Activated CD8-positive, alpha-beta T cell treated with anti-CD3 and anti-CD28 coated beads for 36 hours (primary cell): ENCODE measurements around the gene KDM3B. TPM values are rescaled to one million over a fixed set of nuclear protein-coding genes. Genes with fewer than 3 reads are reported as not detected.

Experiments used
- ATAC-seq: fragments of 200-7000 bp; cut with Tn5 transposase; one replicate; pipeline ENCODE4 v1.10.0; 2021; ENCODE audit warnings: mild to moderate bottlenecking, moderate library complexity
- CTCF ChIA-PET: fragments of 350-600 bp; sonication (Branson Sonifier 250); formaldehyde crosslinking; loops from one replicate; lab custom pipeline; 2021; ENCODE audit warnings: antibody characterized with exemption; lab: Charles Lee
- POLR2A ChIA-PET: fragments of 350-600 bp; sonication (Branson Sonifier 250); formaldehyde crosslinking; loops from one replicate; lab custom pipeline; 2021; ENCODE audit warnings: antibody characterized with exemption; lab: Charles Lee
- DNase-seq: peaks from one replicate; pipeline ENCODE4 v3.0.0-alpha.2; 2020
- H3K27ac Mint-ChIP-seq: one replicate; pipeline ENCODE4 v1.8.0; 2021; ENCODE audit warnings: mild to moderate bottlenecking, mixed read lengths
- H3K27me3 Mint-ChIP-seq: one replicate; pipeline ENCODE4 v1.8.0; 2021; ENCODE audit warnings: mixed read lengths
- H3K36me3 Mint-ChIP-seq: one replicate; pipeline ENCODE4 v1.8.0; 2021; ENCODE audit warnings: low read depth, mixed read lengths
- H3K4me1 Mint-ChIP-seq: one replicate; pipeline ENCODE4 v1.8.0; 2021; ENCODE audit warnings: low read depth, mixed read lengths
- H3K4me3 Mint-ChIP-seq: one replicate; pipeline ENCODE4 v1.8.0; 2021; ENCODE audit warnings: mild to moderate bottlenecking, moderate library complexity, mixed read lengths
- H3K9me3 Mint-ChIP-seq: one replicate; pipeline ENCODE4 v1.8.0; 2021; ENCODE audit warnings: mixed read lengths
- intact Hi-C: fragments of 100-400 bp; cut with micrococcal nuclease; formaldehyde crosslinking; loops from one replicate; pipeline ENCODE4 v1.10.0; 2022
- total RNA-seq, 2 experiments: library from RNA; stranded (reverse); gene quantifications; one replicate each; pipeline ENCODE4 v1.2.3, GENCODE V29; 2021
- TF ChIP-seq, protein P1 (sequence below): fragments of 200-600 bp; IDR thresholded peaks from one replicate; pipeline ENCODE4 v1.8.0; 2022; ENCODE audit warnings: antibody characterized with exemption, mild to moderate bottlenecking

The KDM3B gene
- total RNA-seq, 2 experiments from 2014 or later = 41.6 to 41.9 TPM

DNA sequence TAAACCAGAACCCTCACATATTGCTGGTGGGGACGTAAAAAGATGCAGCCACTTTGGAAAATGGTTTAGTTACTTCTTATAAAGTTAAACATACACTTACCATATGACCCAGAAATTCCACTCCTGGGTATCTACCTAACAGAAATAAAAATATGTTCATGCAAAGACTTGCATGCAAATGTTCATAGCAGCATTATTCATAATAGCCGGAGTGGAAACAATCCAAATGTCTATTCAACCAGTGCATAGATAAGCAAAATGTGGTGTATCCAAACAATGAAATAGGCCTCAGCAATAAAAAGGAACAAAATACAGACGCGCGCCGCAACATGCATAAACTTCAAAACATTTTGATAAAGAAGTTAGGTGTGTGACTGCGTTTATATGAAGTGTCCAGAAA, 124.4 kb downstream of the KDM3B start:
- no peaks in the 10 kb centered on the region for H3K36me3 Mint-ChIP-seq
- no peaks in the 10 kb centered on the region for H3K4me1 Mint-ChIP-seq
- no peak overlapping the region for H3K4me3 Mint-ChIP-seq
- intact Hi-C loops = no loop called here
- POLR2A ChIA-PET = interaction anchor here (1.6 kb wide), 1 partner anchor 12 kb away, joined by 6 read pairs; the partner anchor contains the start of gene EGR1
- TF ChIP-seq, protein P1, sequence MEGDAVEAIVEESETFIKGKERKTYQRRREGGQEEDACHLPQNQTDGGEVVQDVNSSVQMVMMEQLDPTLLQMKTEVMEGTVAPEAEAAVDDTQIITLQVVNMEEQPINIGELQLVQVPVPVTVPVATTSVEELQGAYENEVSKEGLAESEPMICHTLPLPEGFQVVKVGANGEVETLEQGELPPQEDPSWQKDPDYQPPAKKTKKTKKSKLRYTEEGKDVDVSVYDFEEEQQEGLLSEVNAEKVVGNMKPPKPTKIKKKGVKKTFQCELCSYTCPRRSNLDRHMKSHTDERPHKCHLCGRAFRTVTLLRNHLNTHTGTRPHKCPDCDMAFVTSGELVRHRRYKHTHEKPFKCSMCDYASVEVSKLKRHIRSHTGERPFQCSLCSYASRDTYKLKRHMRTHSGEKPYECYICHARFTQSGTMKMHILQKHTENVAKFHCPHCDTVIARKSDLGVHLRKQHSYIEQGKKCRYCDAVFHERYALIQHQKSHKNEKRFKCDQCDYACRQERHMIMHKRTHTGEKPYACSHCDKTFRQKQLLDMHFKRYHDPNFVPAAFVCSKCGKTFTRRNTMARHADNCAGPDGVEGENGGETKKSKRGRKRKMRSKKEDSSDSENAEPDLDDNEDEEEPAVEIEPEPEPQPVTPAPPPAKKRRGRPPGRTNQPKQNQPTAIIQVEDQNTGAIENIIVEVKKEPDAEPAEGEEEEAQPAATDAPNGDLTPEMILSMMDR = no peak
- no peaks in the 10 kb centered on the region for H3K9me3 Mint-ChIP-seq
- CTCF ChIA-PET = interaction anchor here (0.7 kb wide), 1 partner anchor 27 kb away, joined by 3 read pairs; no protein-coding TSS in a partner anchor
- H3K27ac Mint-ChIP-seq = no peak overlapping the region
- ATAC-seq (no peak), DNase-seq (no peak)
- H3K27me3 Mint-ChIP-seq = no peaks in the 10 kb centered on the region

DNA sequence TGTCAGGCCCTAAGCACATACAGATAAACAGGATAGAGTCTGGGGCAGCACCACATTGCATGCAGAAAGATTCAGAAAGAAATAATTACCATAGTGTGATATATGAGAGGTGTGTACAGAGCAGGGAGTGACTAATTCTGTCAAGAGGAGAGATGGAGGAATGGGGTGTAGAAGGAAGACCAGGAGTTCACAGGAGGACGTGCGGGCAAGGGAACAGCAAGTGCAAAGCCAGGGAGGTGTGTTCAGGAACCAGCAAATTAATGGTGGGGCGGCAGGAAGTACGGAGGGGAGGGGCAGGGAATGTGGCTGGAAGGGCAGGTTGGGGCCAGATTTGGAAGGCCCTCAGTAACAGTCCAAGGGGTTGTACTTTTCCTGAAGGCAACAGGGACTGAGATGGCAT, 130.2 kb downstream of the KDM3B start:
- ChIA-PET POLR2A (interaction anchor here (0.9 kb wide), 1 partner anchor 15 kb away, joined by 3 read pairs; no protein-coding TSS in a partner anchor), CTCF (interaction anchor here (1.2 kb wide), 2 partner anchors 18 to 21 kb away, joined by 3 read pairs; no protein-coding TSS in a partner anchor)
- H3K4me1 Mint-ChIP-seq = no peaks in the 10 kb centered on the region
- H3K9me3 Mint-ChIP-seq = no peaks in the 10 kb centered on the region
- intact Hi-C loops = no loop called here
- no peaks in the 10 kb centered on the region for H3K27me3 Mint-ChIP-seq
- TF ChIP-seq, protein P1 = no peak
- no peak overlapping the region for H3K4me3 Mint-ChIP-seq
- DNase-seq = no peak
- no peak for ATAC-seq
- no peak overlapping the region for H3K27ac Mint-ChIP-seq
- no peaks in the 10 kb centered on the region for H3K36me3 Mint-ChIP-seq

Other genes with a start within 250 kb of the KDM3B start
- gene NME5, start 213.3 kb upstream of the KDM3B start, total RNA-seq = not detected
- 10 to 100 TPM; 42.0 to 46.3 TPM for gene BRD8, start 174.1 kb upstream of the KDM3B start, total RNA-seq
- 10 to 100 TPM; 50.7 to 51.4 TPM for gene KIF20A, start 173.6 kb upstream of the KDM3B start, total RNA-seq
- 10 to 100 TPM; 40.4 to 43.8 TPM for gene CDC23, start 139.4 kb upstream of the KDM3B start, total RNA-seq
- not detected for gene GFRA3, start 78.1 kb upstream of the KDM3B start, total RNA-seq
- 10 to 100 TPM; 12.2 to 14.6 TPM for gene CDC25C, start 20.9 kb upstream of the KDM3B start, total RNA-seq
- gene FAM53C, start 14.4 kb upstream of the KDM3B start, total RNA-seq = 10 to 100 TPM; 25.8 to 29.1 TPM
- gene REEP2, start 86.4 kb downstream of the KDM3B start, total RNA-seq = 1 to 10 TPM; 2.9 to 3.1 TPM
- 10 to 100 TPM; 46.0 to 46.4 TPM for gene EGR1, start 112.8 kb downstream of the KDM3B start, total RNA-seq
- 100 to 1,000 TPM; 154 to 161 TPM for gene ETF1, start 190.6 kb downstream of the KDM3B start, total RNA-seq
- gene HSPA9, start 222.7 kb downstream of the KDM3B start, total RNA-seq = 100 to 1,000 TPM; 426 to 442 TPM